ENCODE results near the gene ADISSP. TPM values are rescaled to one million over a fixed set of nuclear protein-coding genes. Genes with fewer than 3 reads are reported as not detected.

The ADISSP gene
- polyA plus RNA-seq, 1 donor = 18.9 TPM

- no peak for DNase-seq
These were observed 28.3 kb downstream of the ADISSP start for GRCh38 chr20:3739054-3739925.

GRCh38 chr20:3738111-3739053 lies 29.2 kb downstream of the ADISSP start:
- no peak for DNase-seq

GRCh38 chr20:3735768-3736167 lies 31.8 kb downstream of the ADISSP start:
- no peak for DNase-seq

- no peak for DNase-seq
These were observed 33.3 kb downstream of the ADISSP start for GRCh38 chr20:3734111-3734843.

DNA sequence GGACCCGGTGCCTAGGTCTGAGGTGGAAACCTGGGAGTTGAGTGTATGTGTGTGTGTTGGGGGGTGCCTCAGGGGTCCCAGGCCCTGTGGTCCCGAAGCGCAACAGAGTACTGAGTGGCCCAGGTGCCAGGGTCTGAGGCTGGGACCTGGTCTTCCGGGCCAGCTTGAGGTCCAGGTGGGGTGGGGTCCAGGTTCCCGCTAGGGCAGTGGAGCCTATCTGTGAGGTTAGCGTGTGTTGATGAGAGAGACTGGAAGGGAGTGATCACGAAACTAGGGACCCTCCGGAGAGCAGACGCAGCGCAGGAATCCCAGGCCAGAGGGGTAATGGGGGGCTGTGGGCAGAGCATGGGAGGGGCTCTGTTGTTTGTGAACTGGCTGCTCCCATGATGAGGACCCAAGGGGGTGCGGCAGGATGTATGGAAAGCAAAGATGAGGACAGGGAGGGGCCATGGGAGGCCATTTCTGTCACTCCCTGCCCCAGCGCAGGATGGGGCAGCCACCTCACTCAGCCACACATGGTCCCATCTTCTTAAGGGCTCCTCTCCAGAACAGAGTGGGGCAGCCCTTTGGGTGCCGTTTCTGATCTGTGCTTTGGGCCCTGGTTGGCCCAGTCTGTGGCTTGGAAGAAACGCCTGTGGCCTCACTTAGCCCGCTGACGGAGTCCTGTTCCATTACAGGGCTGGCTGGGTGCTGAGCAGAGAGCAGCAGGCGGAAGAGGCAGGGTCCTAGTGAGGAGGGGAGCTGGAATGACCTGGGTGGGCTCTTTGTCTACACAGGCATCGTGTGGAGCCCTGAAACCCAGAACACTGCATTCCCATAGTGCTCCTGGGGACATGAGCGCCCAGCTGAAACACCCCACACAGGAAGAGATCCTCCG lies 34.2 kb downstream of the ADISSP start:
- DNase-seq = no peak

- DNase-seq = peak; percentile 61
These were observed 35.0 kb downstream of the ADISSP start, which contains the start of gene HSPA12B for GRCh38 chr20:3732327-3733118. HSPA12B (plus strand) TSS chr20:3732685; CDS start chr20:3738675, 5,990 bp downstream.

GRCh38 chr20:3731944-3732326 lies 35.6 kb downstream of the ADISSP start:
- no peak for DNase-seq

DNA sequence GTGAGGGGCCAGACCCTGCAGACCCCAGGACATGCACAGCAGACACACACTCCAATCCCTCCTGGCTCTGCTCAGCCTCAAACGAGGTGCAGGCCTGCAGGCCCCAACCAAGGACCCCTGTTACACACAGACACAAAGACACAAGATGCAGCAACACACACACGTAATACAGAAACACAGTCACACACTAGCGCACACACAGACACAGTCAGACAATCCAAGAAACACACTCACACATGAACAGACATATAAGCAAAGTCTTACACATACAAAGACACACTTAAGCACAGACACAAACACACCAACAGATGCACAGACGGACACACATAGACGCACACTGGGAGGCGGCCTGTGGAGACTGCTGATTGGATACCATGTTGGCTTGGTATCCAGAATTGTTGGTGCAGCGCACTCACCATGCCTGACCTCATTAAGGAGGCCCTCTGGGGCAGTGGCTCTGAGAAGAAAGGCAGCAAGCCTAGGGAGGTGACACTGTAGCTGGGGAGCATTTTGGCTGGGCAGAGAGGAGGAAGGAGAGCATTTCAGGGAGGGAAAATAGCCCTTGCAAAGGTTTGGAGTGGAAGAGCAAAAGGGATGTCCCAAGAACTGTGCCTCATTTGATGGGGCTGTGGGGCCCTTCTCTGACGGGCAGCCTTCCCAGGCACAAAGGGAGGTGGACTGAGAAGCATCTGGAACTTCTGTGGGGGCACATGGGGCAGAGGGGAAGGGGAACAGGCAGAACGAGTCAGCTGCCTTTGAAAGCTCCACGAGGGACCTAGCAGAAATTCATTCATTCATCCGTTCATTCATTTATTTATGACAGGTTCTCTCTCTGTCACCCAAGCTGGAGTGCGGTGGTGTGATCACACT lies 36.5 kb downstream of the ADISSP start:
- no peak for DNase-seq

- no peak for DNase-seq
These were observed 37.6 kb downstream of the ADISSP start for GRCh38 chr20:3729811-3730540.

DNA sequence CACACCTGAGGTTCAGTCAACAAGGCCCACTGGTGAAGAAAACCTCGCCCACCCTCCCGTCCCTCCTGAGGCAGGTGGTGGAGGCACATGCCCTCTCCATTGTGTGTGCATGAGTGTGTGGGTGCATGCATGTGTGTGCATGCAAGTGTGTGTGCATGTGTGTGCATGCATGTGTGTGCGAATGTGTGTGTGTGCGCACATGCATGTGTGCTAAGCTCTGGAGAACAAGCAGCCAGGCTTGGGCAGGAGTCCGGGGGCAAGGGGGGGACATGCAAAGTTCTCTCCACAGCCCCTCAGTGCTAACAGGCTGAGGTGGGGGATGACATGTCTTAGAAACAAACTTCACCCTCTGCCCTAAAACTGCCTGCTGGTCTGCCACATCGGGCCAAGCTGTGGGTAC lies 38.2 kb downstream of the ADISSP start:
- DNase-seq = no peak

DNA sequence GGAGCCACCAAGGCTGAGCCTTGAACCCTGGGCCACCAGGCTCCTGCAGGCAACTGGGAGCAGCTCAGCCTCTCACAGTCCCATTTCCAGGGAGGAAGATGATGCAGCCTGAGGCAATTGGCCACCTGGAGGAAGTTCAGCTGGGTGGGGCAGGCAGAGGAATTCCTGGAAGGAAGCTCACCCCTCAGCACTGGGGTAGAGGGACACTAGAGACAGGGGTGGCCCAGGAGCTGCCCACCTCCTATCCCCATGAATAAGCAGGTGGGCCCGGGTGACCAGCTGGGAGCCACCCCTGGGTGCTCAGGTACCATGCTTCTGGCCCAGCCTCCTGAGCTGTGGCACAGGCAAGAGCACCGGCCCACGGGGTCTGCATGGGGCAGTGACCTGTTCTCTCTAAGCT lies 38.7 kb downstream of the ADISSP start:
- no peak for DNase-seq

DNA sequence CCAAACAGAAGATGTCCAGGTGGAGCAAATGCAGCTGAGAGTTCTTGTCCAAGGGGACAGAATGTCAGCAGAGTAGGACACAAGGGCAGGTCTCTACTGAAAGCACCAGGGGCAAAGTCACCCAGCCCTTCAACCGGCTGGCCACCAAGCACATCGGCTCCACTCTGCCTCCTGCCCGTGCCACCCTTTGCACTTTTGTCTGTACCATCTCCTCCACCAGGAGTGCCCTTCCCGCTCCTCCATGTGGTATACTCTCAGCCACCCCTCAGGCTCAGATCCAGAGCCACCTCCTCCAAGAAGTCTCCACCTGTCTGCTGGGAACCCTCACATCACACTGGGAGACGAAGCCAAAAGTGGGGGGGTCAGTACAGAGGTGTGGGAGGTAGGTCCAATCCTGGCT lies 39.2 kb downstream of the ADISSP start:
- no peak for DNase-seq

DNA sequence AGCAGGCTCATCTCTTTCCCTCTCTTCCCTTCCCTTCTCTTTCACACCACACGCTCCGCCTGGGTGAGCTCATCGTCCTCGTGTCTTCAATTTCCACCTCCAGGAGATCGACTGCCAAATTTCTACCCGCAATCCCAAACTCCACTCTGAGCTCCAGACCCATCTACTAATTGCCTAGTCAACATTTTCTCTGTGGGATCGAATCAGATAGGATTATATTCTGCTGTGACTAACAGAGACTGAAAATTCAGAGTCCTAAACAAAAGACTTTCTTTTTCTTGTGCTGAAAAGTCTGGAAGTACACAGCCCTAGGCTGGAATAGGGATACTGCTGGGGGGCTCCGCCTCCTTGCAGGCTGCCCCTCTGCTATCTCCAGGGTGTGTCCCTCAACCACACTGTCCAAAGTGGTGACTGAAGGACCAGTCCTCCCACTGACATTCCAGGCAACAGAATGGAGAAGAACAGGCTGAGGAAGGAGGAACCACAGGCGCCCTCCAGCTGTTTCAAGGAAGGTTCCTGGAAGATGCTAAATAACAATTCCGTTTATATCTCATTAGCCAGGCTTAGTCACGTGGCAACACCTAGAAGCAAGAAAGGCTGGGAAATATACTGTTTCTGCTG lies 40.0 kb downstream of the ADISSP start:
- no peak for DNase-seq

- no peak for DNase-seq
These were observed 43.2 kb downstream of the ADISSP start for GRCh38 chr20:3724356-3724755.

DNA sequence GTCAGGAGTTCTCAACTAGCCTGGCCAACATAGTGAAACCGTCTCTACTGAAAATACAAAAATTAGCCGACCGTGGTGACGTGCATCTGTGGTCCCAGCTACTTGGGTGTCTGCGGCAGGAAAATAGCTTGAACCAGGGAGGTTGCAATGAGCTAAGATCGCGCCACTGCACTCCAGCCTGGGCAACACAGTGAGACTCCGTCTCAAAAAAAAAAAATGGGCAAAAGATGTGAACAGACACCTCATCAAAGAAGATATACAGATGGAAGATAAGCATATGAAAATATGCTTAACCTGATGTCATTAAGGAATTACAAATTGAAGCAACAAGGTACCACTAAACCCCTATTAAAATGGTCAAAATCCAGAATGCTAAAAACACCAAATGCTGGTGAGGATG lies 44.3 kb downstream of the ADISSP start:
- DNase-seq = no peak

- DNase-seq = no peak
These were observed 45.6 kb downstream of the ADISSP start for GRCh38 chr20:3721912-3722311.

DNA sequence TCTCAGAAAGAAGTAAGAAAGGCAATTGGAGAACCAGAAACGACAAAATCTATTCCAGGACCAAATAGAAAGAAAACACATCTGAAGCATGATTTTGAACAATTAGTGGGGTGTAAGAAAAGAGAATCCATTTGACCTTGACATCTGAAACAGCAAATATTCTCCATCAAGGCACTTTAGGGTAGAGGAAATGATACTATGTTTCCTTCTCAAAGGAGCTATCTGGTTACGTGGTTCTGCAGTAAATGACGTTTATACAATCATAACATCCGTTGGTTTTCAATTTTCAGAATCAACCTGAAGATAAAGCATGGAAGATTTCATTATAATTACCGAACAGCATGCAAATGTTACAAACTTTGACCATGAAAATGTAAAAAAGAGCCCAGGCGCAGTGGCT lies 46.9 kb downstream of the ADISSP start:
- DNase-seq = no peak

DNA sequence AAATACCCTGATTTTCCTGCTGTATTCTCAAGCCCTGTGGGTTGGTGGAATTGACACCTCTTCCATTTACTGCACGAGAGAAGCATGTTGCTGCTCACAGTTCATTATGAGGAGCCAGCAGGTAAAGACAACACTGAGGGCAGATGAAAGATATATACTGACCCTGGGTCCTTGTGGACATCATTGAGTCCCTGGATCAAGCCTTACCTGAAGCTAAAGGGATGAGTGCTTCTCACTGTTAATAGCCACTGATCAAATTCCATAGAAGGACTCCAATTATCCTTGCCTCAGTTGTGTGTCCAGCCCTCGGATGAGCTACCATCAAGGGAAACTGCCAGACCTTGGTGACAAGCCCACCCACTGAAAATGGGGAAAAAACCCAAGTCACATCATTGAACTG lies 47.5 kb downstream of the ADISSP start:
- no peak for DNase-seq
